GM06990 (cell line): ENCODE results near the gene MEF2A.

Source experiments
- DNase-seq: peaks from one replicate; pipeline ENCODE4 v3.0.0-alpha.2; 2011; ENCODE audit not compliant: insufficient read length; ENCODE audit errors: extremely low read depth
- H3K27me3 ChIP-seq: replicated peaks from 2 replicates; pipeline ENCODE4 v1.6.0; 2011; ENCODE audit warnings: low read length; ENCODE audit not compliant: control insufficient read depth, insufficient read depth
- H3K36me3 ChIP-seq: 2 replicates; pipeline ENCODE4 v1.5.1; 2011; ENCODE audit warnings: low read length; ENCODE audit not compliant: control insufficient read depth, insufficient read depth
- H3K4me3 ChIP-seq: replicated peaks from 2 replicates; pipeline ENCODE4 v1.5.1; 2011; ENCODE audit warnings: low read depth, mild to moderate bottlenecking, control low read depth, low read length
- TF ChIP-seq, protein P1 (sequence below): IDR thresholded peaks from 2 replicates; pipeline ENCODE4 v1.5.1; 2011; ENCODE audit warnings: low read length, control low read depth, mild to moderate bottlenecking, inconsistent platforms; ENCODE audit not compliant: insufficient read depth, poor library complexity, severe bottlenecking

The MEF2A gene

DNA sequence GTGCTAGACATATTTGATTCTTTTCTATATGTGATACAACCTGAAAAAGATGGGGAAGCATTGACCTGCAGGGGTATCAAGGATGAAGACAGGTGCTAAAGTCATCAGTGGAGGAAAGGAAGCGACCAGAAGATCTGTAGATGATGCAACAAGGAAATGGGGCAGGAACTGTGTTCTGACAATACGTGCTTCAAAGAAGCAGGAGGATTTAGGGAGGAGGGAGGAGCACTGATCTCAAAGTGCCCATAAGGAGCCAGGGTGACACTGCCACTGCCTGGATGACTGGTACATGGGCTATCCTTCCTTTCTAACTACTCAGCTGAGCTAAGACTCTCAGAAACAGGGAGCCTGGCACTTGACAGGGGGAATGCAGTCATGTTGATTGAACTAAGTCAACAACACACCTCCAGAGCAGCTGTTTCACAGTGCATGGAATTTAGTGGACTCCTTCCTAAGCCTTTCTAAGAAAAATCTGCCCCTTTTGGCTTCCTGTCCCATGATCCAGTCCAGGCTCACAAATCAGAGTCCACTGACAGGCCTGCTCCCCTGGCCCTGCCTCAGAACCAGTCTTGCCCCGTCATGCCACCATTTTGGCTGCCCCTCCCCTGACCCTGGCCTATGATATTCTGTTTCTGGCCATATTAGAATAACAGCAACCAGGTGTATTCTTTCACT, 155.5 kb downstream of the MEF2A start:
- H3K27me3 ChIP-seq, result no peaks in the 10 kb centered on the region
- TF ChIP-seq, protein P1, sequence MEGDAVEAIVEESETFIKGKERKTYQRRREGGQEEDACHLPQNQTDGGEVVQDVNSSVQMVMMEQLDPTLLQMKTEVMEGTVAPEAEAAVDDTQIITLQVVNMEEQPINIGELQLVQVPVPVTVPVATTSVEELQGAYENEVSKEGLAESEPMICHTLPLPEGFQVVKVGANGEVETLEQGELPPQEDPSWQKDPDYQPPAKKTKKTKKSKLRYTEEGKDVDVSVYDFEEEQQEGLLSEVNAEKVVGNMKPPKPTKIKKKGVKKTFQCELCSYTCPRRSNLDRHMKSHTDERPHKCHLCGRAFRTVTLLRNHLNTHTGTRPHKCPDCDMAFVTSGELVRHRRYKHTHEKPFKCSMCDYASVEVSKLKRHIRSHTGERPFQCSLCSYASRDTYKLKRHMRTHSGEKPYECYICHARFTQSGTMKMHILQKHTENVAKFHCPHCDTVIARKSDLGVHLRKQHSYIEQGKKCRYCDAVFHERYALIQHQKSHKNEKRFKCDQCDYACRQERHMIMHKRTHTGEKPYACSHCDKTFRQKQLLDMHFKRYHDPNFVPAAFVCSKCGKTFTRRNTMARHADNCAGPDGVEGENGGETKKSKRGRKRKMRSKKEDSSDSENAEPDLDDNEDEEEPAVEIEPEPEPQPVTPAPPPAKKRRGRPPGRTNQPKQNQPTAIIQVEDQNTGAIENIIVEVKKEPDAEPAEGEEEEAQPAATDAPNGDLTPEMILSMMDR, result no peak
- peaks cover 2% of the 10 kb centered on the region for H3K36me3 ChIP-seq
- H3K4me3 ChIP-seq, result no peak overlapping the region
- no peak for DNase-seq

DNA sequence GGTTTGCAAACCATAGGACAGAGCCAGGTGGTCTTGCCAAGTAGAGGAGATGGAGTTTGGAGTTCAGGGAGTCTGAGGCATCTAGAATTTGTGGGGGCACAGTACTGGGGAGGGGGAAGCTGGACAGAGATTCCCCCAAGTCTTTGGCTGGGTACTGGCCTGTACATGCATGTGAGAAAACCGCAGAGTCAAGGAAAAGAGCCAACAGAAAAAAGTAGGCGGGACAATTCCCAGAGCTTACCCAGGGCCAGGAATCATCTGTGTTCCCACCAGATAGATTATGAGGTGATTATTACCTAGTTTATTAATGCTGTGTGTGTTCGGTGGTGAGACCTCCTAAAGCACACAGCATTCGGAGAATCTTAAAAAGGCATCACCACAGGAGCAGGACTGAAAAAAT, 156.1 kb downstream of the MEF2A start:
- no peak for DNase-seq
- Histone ChIP-seq H3K4me3 (no peak overlapping the region), H3K36me3 (no peaks in the 10 kb centered on the region), H3K27me3 (no peaks in the 10 kb centered on the region)
- TF ChIP-seq, protein P1, result no peak

DNA sequence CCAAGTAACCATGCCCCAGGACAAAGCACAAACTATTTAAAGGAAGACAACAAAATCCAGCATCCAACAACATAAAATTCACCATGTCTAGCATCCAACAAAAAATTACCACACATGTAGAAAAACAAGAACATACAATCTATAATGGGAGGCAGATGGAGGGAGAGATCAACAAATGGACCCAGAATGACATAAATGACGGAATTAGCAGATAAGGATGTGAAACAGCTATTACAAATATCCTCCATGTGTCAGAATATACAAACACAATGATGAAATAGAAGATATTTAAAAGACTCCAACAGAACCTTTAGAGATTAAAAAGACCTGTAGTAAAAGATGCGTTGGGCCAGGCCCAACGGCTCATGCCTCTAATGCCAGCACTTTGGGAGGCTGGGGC, 156.6 kb downstream of the MEF2A start:
- DNase-seq, result no peak
- Histone ChIP-seq H3K27me3 (no peaks in the 10 kb centered on the region), H3K4me3 (no peak overlapping the region), H3K36me3 (no peaks in the 10 kb centered on the region)
- TF ChIP-seq, protein P1, result no peak

DNA sequence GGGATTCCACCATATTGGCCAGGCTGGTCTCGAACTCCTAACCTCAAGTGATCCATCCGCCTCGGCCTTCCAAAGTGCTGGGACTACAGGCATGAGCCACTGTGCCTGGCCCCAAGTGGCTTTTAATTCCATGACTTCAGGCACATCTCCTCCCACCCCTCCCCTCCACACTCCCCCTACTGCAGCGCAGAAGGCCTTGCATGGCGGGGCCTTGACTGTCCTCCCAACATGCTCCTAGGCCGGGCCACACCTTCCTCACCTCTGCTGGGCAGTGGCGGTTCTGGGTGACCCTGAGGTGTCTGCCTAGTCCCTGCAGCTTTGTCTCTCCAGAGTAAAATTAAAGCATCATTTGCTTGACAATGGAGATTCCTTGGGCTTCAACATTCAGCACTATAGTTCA, 160.5 kb downstream of the MEF2A start:
- Histone ChIP-seq H3K4me3 (no peak overlapping the region), H3K27me3 (no peaks in the 10 kb centered on the region), H3K36me3 (peaks cover 3% of the 10 kb centered on the region)
- no peak for DNase-seq
- TF ChIP-seq, protein P1, result no peak

DNA sequence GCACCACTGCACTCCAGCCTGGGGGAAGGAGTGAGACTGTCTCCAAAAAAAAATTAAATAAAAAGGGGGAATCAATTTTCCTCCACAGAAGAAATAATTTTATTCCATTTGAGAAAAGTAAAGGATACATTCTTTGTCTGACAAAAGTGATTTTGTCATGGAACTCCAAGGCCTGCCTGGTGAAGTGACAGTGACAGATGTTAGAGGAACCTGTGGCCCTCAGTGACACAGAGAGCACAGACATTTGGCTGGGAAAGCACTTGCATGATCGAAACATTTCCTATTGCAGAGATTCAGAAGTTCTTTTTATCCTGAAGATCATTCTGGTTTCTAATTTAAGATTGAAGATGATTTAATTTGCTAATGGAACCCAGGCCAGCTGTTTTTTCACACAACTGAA, 161.5 kb downstream of the MEF2A start:
- DNase-seq, result no peak
- peaks cover 3% of the 10 kb centered on the region for H3K36me3 ChIP-seq
- H3K4me3 ChIP-seq, result no peak overlapping the region
- H3K27me3 ChIP-seq, result no peaks in the 10 kb centered on the region
- TF ChIP-seq, protein P1, result no peak

DNA sequence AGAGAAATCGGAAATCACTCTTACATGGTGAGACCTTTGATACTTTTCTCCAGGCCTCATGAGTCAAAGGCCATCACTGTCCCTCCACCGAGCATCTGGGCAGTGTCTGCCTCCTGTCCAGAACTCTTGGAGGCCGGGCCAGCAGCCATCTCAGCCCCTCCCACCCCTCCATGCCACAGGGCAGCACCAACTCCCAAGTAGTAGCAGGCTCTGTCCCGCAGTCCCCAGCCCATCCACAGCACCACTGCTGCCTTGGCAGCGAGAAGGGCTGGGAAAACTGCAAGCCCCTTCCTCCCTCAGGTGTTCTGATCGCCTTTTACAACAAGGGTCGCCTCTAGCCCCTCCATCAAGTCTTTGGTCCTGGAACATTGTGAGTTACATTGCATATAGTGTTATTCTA, 161.9 kb downstream of the MEF2A start:
- Histone ChIP-seq H3K4me3 (no peak overlapping the region), H3K36me3 (peaks cover 3% of the 10 kb centered on the region), H3K27me3 (no peaks in the 10 kb centered on the region)
- no peak for DNase-seq
- TF ChIP-seq, protein P1, result no peak
